Measurements from ENCODE around the gene IGHMBP2.

- TF ChIP-seq CTCF (IDR thresholded peaks at IDR 0.05 in 4 of 5, conservative IDR thresholded peaks at IDR 0.05 in 1 of 5) (no peak), POLR2A (IDR thresholded peaks at IDR 0.05) (no peak)
Measured at GRCh38 chr11:68966894-68967780, 63.4 kb downstream of the IGHMBP2 start.

All from gastrocnemius medialis (tissue), 4 donors.